Endothelial cell of umbilical vein (primary cell): ENCODE results near the gene C15orf39.

ENCODE experiments used
- EZH2 ChIP-seq: IDR thresholded peaks from 2 replicates; pipeline ENCODE4 v1.6.1; 2012; ENCODE audit warnings: borderline replicate concordance, low read depth, mild to moderate bottlenecking, moderate library complexity, low read length, inconsistent platforms; ENCODE audit not compliant: severe bottlenecking
- GATA2 ChIP-seq: IDR thresholded peaks from 2 replicates; pipeline ENCODE4 v1.7.0; 2011; ENCODE audit warnings: low read depth, mild to moderate bottlenecking, moderate library complexity, mixed read lengths, low read length; ENCODE audit not compliant: insufficient read length, insufficient read depth
- MYC ChIP-seq: IDR thresholded peaks from one replicate; pipeline ENCODE4 v1.6.1; 2011; ENCODE audit warnings: mild to moderate bottlenecking, low read depth, low read length
- POLR2A ChIP-seq: IDR thresholded peaks from 2 replicates; pipeline ENCODE4 v1.6.1; 2012; ENCODE audit warnings: low read depth, mild to moderate bottlenecking, control low read depth, low read length
- POLR2AphosphoS5 ChIP-seq: IDR thresholded peaks from 2 replicates; pipeline ENCODE4 v1.6.1; 2012; ENCODE audit warnings: low read depth, mild to moderate bottlenecking, control low read depth, low read length, moderate library complexity; ENCODE audit not compliant: insufficient read depth
- TF ChIP-seq, protein P1 (sequence below), 2 donors: IDR thresholded peaks; 1 replicate in 1 of 2; 2 replicates in 1 of 2; pipeline ENCODE4 v1.5.1; 2011; ENCODE audit warnings: low read length in 2 of 2, mild to moderate bottlenecking in 2 of 2, moderate library complexity in 2 of 2, control low read depth in 1 of 2, inconsistent platforms in 1 of 2, low read depth in 1 of 2; ENCODE audit not compliant: insufficient read depth in 1 of 2; ENCODE audit errors: extremely low read depth in 1 of 2
- TF ChIP-seq, protein P2 (sequence below): IDR thresholded peaks from 2 replicates; pipeline ENCODE4 v1.6.1; 2011; ENCODE audit not compliant: insufficient read depth, insufficient read length

DNA sequence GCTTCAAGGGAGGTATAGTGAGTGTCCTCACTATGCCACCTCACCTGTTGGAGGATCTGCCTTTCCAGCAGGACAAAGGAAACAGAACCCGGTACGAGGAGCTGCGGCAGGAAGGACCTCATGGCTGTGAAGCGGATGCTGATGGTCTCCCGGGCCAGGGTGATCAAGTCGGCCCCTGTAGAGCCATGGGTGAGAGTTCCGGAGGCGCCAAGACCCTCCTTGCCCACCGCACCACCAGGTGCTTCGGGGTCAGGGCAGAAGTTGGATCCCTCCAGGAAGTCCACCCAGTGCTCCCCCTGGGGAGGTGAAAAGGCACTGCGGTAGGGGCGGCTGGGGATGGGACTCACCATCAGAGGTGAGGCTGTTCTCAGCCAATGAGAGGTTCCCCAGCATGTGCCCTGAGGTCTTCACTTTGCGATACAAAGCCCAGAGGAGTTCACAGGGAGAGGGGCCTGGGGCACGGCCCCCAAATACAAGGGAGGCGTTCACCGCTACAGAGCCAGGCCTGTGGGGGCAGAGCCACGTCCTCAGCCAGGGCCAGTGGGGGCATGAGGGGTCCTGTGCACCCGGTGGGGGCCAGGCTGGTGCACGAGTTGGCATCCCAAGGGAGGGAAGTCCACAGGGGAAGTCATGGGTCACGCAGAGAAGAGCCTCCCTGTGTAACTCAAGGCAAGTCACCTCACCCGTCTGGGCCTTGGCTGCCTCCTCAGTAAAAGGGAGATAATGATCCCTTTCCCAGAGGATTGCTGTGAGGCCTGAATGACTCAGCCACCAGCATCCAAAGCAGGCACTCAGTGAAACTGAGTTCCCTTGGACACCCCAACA, 27.7 kb downstream of the C15orf39 start:
- no peak for TF ChIP-seq POLR2AphosphoS5
- no peak for TF ChIP-seq EZH2
- TF ChIP-seq, protein P1, sequence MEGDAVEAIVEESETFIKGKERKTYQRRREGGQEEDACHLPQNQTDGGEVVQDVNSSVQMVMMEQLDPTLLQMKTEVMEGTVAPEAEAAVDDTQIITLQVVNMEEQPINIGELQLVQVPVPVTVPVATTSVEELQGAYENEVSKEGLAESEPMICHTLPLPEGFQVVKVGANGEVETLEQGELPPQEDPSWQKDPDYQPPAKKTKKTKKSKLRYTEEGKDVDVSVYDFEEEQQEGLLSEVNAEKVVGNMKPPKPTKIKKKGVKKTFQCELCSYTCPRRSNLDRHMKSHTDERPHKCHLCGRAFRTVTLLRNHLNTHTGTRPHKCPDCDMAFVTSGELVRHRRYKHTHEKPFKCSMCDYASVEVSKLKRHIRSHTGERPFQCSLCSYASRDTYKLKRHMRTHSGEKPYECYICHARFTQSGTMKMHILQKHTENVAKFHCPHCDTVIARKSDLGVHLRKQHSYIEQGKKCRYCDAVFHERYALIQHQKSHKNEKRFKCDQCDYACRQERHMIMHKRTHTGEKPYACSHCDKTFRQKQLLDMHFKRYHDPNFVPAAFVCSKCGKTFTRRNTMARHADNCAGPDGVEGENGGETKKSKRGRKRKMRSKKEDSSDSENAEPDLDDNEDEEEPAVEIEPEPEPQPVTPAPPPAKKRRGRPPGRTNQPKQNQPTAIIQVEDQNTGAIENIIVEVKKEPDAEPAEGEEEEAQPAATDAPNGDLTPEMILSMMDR (IDR thresholded peaks at IDR 0.05; ENCODE audit: extremely low read depth in 1 of 2, insufficient read depth in 1 of 2, low read depth in 1 of 2, low read length in 2 of 2): no peak
- TF ChIP-seq POLR2A: no peak
- no peak for TF ChIP-seq MYC
- TF ChIP-seq, protein P2, sequence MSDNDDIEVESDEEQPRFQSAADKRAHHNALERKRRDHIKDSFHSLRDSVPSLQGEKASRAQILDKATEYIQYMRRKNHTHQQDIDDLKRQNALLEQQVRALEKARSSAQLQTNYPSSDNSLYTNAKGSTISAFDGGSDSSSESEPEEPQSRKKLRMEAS: no peak
- TF ChIP-seq GATA2: no peak
